Testis (tissue), 2 donors: ENCODE measurements around the gene XNDC1N.

Experiments
- CTCF ChIP-seq, 3 experiments: fragments of 450-650 bp in 2 of 3; fragments of 200-600 bp in 1 of 3; sonication (generic) in 1 of 3; IDR thresholded peaks; one replicate each; pipeline ENCODE4 v1.5.1; 2016 to 2019; ENCODE audit warnings: antibody characterized with exemption in 3 of 3, mild to moderate bottlenecking in 2 of 3, moderate library complexity in 1 of 3
- POLR2A ChIP-seq: fragments of 450-650 bp; IDR thresholded peaks from one replicate; pipeline ENCODE4 v1.6.1; 2017; ENCODE audit warnings: antibody characterized with exemption, mild to moderate bottlenecking, moderate library complexity

- no peak for TF ChIP-seq CTCF (IDR thresholded peaks at IDR 0.05)
- TF ChIP-seq POLR2A = no peak
These were observed 4.9 kb upstream of the XNDC1N start for GRCh38 chr11:71933141-71933933.
